ENCODE measurements around the gene EFCAB10. TPM values are rescaled to one million over a fixed set of nuclear protein-coding genes. Genes with fewer than 3 reads are reported as not detected.
"Not testable (repeated sequence)": the region's sequence is repeated elsewhere in the genome, so short reads cannot be mapped to it uniquely, and the experiment has no call there.

EFCAB10 gene
- total RNA-seq, 1 donor from 2014 or later: 2.5 TPM

DNA sequence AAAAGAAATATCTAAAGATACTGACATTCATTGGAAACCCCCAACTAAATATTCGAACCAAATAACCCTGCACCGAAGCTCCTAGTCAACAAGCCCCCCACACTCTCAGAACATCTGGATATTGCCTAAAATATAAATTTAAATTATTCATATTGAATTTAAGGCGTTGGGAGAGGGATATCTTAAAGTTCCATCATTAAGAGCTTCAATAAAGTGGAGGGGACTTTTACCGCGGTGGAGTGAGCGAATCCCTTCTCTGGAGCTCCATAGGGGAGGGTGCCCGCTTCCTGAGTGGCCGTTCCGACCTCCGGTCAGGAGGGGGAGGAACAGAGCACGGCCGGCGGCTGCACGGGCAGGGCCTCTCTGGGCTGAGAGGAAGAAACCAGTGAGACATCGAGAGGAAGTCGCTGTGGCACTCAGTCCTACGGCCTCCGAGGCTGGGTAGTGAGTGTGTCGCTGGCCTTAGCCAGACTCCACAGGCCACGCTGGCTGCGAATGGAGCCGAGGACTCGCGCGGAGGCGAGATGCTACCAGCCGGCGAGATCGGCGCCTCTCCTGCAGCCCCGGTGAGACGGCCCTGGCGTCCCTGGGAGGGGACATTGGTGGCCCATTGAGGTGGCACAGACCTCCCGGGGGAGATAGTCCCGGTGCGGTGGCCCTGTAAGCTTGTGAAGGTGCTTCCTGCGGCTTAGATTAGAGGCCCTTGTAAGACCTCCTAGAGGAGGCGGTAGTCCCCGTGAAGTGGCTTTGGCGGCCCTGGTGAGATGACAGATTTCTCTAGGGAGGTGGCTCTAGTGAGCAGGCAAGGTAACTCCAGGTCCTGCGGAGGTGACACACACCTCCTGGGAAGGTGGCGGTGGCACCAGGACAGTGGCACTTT lies 49.3 kb downstream of the EFCAB10 start, which contains the start of gene RINT1:
TSS of gene RINT1 (plus strand) at position 410 of the 880 bp plus-strand sequence. CDS start at position 525, 115 bp downstream.
- Histone ChIP-seq H3K4me3 (ENCODE audit: low read depth, low read length) (peak within 1 kb of the TSS; percentile 100), H3K27me3 (ENCODE audit: control insufficient read depth, insufficient read depth, low read length) (no peaks in the 10 kb centered on the region), H3K36me3 (ENCODE audit: control insufficient read depth, insufficient read depth, low read length) (no peaks in the 10 kb centered on the region)
- DNase-seq (ENCODE audit: low read depth): peak; percentile 54
- TF ChIP-seq, protein P1, sequence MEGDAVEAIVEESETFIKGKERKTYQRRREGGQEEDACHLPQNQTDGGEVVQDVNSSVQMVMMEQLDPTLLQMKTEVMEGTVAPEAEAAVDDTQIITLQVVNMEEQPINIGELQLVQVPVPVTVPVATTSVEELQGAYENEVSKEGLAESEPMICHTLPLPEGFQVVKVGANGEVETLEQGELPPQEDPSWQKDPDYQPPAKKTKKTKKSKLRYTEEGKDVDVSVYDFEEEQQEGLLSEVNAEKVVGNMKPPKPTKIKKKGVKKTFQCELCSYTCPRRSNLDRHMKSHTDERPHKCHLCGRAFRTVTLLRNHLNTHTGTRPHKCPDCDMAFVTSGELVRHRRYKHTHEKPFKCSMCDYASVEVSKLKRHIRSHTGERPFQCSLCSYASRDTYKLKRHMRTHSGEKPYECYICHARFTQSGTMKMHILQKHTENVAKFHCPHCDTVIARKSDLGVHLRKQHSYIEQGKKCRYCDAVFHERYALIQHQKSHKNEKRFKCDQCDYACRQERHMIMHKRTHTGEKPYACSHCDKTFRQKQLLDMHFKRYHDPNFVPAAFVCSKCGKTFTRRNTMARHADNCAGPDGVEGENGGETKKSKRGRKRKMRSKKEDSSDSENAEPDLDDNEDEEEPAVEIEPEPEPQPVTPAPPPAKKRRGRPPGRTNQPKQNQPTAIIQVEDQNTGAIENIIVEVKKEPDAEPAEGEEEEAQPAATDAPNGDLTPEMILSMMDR (IDR thresholded peaks at IDR 0.05; ENCODE audit: insufficient read depth, low read length, poor library complexity, severe bottlenecking): peak; percentile 86

DNA sequence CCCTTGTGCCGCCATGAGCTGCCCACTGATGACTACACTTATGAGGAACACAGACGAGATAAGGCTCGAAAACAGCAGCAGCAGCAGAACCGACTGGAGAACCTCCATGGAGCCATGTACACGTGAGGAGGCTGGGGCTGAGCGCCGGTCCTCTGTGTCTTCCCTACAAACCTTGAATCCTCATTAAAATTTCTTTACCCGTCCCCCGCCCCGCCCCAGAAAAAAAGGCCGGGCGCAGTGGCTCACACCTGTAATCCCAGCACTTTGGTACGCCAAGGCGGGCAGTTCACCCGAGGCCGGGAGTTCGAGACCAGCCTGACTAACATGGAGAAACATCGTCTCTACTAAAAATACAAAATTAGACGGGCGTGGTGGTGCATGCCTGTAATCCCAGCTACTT lies 50.7 kb downstream of the EFCAB10 start:
- Histone ChIP-seq H3K4me3 (ENCODE audit: low read depth, low read length) (no peak overlapping the region), H3K27me3 (ENCODE audit: control insufficient read depth, insufficient read depth, low read length) (no peaks in the 10 kb centered on the region), H3K36me3 (ENCODE audit: control insufficient read depth, insufficient read depth, low read length) (no peaks in the 10 kb centered on the region)
- TF ChIP-seq, protein P1 (IDR thresholded peaks at IDR 0.05; ENCODE audit: insufficient read depth, low read length, poor library complexity, severe bottlenecking): no peak
- DNase-seq (ENCODE audit: low read depth): no peak

DNA sequence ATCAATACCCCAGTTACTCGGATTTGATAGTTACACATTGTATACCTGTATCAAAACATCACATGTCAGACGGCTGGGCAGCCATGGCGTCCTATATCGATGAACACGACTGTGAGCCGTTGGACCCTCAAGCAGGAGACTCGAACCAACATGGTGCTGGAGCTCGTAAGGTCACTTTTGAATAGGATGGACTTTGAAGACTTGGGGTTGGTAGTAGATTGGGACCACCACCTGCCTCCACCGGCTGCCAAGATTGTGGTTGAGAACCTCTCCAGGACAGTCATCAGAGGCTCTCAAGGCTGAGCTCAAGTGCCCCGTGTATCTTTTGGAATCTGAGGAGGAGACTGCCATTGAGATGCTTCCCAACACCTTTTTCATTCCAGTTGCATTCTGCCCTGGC lies 51.2 kb downstream of the EFCAB10 start:
- H3K27me3 ChIP-seq (ENCODE audit: control insufficient read depth, insufficient read depth, low read length): no peaks in the 10 kb centered on the region
- H3K36me3 ChIP-seq (ENCODE audit: control insufficient read depth, insufficient read depth, low read length): no peaks in the 10 kb centered on the region
- TF ChIP-seq, protein P1 (IDR thresholded peaks at IDR 0.05; ENCODE audit: insufficient read depth, low read length, poor library complexity, severe bottlenecking): no peak
- DNase-seq (ENCODE audit: low read depth): no peak
- no peak overlapping the region for H3K4me3 ChIP-seq (ENCODE audit: low read depth, low read length)

DNA sequence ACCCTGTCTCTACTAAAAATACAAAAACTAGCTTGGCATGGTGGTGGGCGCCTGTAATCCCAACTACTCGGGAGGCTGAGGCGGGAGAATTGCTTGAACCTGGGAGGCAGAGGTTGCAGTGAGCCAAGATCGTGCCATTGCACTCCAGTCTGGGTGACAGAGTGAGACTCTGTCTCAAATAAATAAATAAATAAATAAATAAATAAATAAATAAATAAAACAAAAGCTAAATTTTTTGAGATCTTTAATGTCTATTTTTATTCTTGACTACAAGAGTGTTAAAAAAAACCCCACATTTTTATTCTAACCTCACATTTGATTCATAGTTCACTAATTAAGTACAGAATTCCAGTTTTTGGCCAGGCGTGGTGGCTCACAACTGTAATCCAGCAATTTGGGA lies 53.6 kb downstream of the EFCAB10 start:
- DNase-seq (ENCODE audit: low read depth); H3K4me3 ChIP-seq (ENCODE audit: low read depth, low read length); H3K27me3 ChIP-seq (ENCODE audit: control insufficient read depth, insufficient read depth, low read length); H3K36me3 ChIP-seq (ENCODE audit: control insufficient read depth, insufficient read depth, low read length): not testable (repeated sequence)

DNA sequence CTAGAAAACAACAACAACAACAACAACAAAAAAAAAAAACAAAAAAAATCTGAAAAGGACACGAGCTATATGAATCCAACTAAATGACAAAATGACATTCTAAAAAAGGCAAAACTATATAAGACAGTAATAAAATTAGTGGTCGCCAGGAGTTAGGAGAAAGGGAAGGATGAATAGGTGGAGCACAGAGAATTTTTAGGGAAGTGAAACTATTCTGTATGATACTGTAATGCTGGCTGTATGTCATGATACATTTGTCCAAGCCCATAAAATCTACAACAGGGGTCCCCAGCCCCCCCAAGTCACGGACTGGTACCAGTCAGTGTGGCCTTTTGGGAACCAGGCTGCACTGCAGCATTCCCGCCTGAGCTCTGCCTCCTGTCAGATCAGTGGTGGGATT lies 56.5 kb downstream of the EFCAB10 start:
- TF ChIP-seq, protein P1 (IDR thresholded peaks at IDR 0.05; ENCODE audit: insufficient read depth, low read length, poor library complexity, severe bottlenecking): no peak
- no peaks in the 10 kb centered on the region for H3K27me3 ChIP-seq (ENCODE audit: control insufficient read depth, insufficient read depth, low read length)
- no peaks in the 10 kb centered on the region for H3K36me3 ChIP-seq (ENCODE audit: control insufficient read depth, insufficient read depth, low read length)
- no peak overlapping the region for H3K4me3 ChIP-seq (ENCODE audit: low read depth, low read length)
- DNase-seq (ENCODE audit: low read depth): no peak

DNA sequence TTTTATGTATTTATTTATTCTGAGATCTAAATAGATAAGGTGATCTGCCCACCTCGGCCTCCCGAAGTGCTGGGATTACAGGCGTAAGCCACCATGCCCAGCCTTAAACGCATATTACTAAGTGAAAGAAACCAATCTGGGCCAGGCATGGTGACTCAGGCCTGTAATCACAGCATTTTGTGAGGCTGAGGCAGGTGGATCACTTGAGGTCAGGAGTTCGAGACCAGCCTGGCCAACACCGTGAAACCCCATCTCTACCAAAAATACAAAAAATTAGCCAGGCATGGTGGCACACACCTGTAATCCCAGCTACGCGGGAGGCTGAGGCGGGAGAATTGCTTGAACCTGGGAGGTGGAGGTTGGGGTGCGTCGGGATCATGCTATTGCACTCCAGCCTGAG lies 56.9 kb downstream of the EFCAB10 start:
- DNase-seq (ENCODE audit: low read depth); H3K4me3 ChIP-seq (ENCODE audit: low read depth, low read length); H3K36me3 ChIP-seq (ENCODE audit: control insufficient read depth, insufficient read depth, low read length): not testable (repeated sequence)

More for the DNA sequence above, 56.9 kb downstream of the EFCAB10 start:
- H3K27me3 ChIP-seq (ENCODE audit: control insufficient read depth, insufficient read depth, low read length): not testable (repeated sequence)

Data from kidney epithelial cell (primary cell).